Ishikawa (cell line): ENCODE results near the gene SAP130.

Experiments used
- CEBPB ChIP-seq: IDR thresholded peaks from 2 replicates; pipeline ENCODE4 v1.6.1; 2012
- EGR1 ChIP-seq: IDR thresholded peaks from 2 replicates; pipeline ENCODE4 v1.6.1; 2012
- EP300 ChIP-seq: IDR thresholded peaks from 2 replicates; pipeline ENCODE4 v1.6.1; 2012; ENCODE audit warnings: borderline replicate concordance
- FOXM1 ChIP-seq: IDR thresholded peaks from 2 replicates; pipeline ENCODE4 v1.6.1; 2012; ENCODE audit warnings: low read depth, borderline replicate concordance
- RAD21 ChIP-seq: IDR thresholded peaks from 2 replicates; pipeline ENCODE4 v1.6.1; 2012; ENCODE audit warnings: low read depth
- TAF1 ChIP-seq: IDR thresholded peaks from 2 replicates; pipeline ENCODE4 v1.6.1; 2012; ENCODE audit warnings: low read depth, mild to moderate bottlenecking
- TCF12 ChIP-seq: IDR thresholded peaks from 2 replicates; pipeline ENCODE4 v1.6.1; 2012; ENCODE audit warnings: low read depth
- TEAD4 ChIP-seq: IDR thresholded peaks from 2 replicates; pipeline ENCODE4 v1.6.1; 2012
- YY1 ChIP-seq: IDR thresholded peaks from 2 replicates; pipeline ENCODE4 v1.6.1; 2012; ENCODE audit warnings: low read depth
- ZBTB7A ChIP-seq: IDR thresholded peaks from 2 replicates; pipeline ENCODE4 v1.6.1; 2012; ENCODE audit warnings: low read depth
- TF ChIP-seq, protein P1 (sequence below): IDR thresholded peaks from 2 replicates; pipeline ENCODE4 v1.6.1; 2012
- TF ChIP-seq, protein P2 (sequence below): IDR thresholded peaks from 2 replicates; pipeline ENCODE4 v1.6.1; 2012
- TF ChIP-seq, protein P3 (sequence below): IDR thresholded peaks from 2 replicates; pipeline ENCODE4 v1.6.1; 2012; ENCODE audit warnings: low read depth, mild to moderate bottlenecking

DNA sequence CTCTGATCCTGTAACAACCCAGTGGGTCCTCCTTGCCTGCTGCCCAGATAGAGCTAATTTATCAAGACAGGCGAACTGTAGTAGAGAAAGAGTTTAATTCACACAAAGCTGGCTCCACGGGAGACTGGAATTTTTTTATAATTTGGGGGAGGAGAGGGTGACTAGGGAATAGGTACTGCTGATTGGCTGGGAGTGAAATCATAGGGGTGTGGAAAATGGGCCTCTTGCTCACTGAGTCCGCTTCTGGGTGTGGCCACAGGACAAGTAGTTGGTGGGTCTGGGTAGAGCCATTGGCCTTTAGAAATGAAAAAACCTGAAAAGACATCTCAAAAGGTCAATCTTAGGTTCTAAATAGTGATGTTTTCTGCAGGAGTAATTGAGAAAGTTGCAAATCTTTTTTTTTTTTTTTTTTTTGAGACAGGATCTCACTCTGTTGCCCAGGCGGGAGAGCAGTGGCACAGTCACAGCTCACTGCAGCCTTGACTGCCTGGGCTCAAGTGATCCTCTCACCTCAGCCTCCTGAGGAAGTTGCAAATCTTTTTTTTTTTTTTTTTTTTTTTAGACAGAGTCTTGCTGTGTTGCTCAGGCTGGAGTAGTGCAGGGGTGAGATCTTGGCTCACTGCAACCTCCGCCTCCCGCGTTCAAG, 48.7 kb upstream of the SAP130 start:
- TF ChIP-seq, protein P1, sequence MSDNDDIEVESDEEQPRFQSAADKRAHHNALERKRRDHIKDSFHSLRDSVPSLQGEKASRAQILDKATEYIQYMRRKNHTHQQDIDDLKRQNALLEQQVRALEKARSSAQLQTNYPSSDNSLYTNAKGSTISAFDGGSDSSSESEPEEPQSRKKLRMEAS: no peak
- TF ChIP-seq TAF1: no peak
- TF ChIP-seq, protein P2, sequence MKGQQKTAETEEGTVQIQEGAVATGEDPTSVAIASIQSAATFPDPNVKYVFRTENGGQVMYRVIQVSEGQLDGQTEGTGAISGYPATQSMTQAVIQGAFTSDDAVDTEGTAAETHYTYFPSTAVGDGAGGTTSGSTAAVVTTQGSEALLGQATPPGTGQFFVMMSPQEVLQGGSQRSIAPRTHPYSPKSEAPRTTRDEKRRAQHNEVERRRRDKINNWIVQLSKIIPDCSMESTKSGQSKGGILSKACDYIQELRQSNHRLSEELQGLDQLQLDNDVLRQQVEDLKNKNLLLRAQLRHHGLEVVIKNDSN: no peak
- no peak for TF ChIP-seq CEBPB
- TF ChIP-seq RAD21: no peak
- TF ChIP-seq TCF12: no peak
- TF ChIP-seq EP300: no peak
- no peak for TF ChIP-seq ZBTB7A
- no peak for TF ChIP-seq YY1
- TF ChIP-seq, protein P3, sequence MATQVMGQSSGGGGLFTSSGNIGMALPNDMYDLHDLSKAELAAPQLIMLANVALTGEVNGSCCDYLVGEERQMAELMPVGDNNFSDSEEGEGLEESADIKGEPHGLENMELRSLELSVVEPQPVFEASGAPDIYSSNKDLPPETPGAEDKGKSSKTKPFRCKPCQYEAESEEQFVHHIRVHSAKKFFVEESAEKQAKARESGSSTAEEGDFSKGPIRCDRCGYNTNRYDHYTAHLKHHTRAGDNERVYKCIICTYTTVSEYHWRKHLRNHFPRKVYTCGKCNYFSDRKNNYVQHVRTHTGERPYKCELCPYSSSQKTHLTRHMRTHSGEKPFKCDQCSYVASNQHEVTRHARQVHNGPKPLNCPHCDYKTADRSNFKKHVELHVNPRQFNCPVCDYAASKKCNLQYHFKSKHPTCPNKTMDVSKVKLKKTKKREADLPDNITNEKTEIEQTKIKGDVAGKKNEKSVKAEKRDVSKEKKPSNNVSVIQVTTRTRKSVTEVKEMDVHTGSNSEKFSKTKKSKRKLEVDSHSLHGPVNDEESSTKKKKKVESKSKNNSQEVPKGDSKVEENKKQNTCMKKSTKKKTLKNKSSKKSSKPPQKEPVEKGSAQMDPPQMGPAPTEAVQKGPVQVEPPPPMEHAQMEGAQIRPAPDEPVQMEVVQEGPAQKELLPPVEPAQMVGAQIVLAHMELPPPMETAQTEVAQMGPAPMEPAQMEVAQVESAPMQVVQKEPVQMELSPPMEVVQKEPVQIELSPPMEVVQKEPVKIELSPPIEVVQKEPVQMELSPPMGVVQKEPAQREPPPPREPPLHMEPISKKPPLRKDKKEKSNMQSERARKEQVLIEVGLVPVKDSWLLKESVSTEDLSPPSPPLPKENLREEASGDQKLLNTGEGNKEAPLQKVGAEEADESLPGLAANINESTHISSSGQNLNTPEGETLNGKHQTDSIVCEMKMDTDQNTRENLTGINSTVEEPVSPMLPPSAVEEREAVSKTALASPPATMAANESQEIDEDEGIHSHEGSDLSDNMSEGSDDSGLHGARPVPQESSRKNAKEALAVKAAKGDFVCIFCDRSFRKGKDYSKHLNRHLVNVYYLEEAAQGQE: no peak
- TF ChIP-seq TEAD4: no peak
- TF ChIP-seq EGR1: no peak
- no peak for TF ChIP-seq FOXM1
